Endometrial microvascular endothelial cells (primary cell): ENCODE results near the gene FKBP5. TPM values are rescaled to one million over a fixed set of nuclear protein-coding genes. Genes with fewer than 3 reads are reported as not detected.
"Not testable (repeated sequence)": the region's sequence is repeated elsewhere in the genome, so short reads cannot be mapped to it uniquely, and the experiment has no call there.

Experiments used
- in situ Hi-C: cut with HindIII; loops from 2 replicates; pipeline ENCODE4 v1.10.0; 2017; ENCODE audit warnings: low sequenced_read_pairs, low pct_unique_long_range_greater_than_20kb; ENCODE audit errors: inconsistent ontology term
- total RNA-seq: library from RNA; depleted of rRNA; stranded (reverse); fragments of >200 nt; gene quantifications from one replicate; pipeline ENCODE4 v1.2.3, GENCODE V29; 2015; ENCODE audit errors: inconsistent ontology term

Gene FKBP5
- total RNA-seq, 1 donor from 2014 or later = 67.3 TPM

DNA sequence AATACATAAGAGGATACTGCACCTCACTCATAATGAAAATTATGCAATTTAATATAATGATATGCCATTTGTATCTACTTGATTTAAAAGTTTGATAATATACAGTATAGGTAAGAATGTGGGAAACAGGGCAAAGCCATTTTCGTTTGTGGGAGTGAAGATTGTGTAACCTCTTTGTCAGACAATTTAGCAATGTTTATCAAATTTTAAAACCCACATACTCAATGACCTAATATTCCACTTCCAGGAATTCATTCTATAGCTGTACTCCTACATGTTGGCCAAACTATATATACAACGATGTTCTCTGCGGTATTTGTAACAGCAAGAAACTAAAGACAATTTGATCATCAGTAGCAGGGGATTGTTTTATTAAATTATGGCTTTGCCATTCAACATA is 17.8 kb upstream of the FKBP5 start:
- in situ Hi-C loops = no loop called here

DNA sequence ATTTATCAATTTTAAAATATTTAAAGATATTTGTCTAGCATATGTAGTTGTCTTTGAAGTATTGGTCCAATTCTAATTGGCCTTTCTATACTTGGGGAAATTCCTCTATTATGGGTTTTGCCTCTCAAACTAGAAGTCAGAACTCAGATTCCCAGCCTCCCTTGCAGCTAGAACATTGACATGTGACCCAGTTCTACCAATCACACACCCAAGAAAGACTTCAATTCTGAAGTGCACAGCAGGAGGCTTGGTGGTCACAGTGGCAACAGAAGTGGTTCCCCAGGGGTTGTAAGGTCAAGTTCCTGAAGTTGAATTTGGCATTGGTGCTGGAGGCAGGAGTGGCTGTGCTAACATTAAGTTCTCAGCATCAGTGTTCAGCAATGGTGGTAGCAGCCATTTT is 14.8 kb upstream of the FKBP5 start:
- in situ Hi-C loops = no loop called here

DNA sequence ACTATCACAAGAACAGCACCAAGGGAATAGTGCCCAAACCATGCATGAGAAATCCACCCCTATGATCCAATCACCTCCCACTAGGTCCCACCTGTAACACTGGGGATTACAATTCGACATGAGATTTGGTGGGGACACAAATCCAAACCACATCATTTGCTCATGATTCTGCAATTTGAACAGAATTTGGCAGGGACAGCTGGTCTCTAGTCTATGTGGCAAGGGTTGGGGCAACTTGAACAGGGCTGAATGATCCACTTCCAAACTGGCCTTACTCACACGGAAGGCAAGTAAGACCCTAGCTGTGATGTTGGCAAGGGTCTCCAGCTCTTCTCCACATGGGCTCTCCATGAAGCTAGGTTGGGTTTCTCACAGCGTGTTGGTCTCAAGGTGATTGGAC is 10.1 kb upstream of the FKBP5 start:
- in situ Hi-C loops = no loop called here

DNA sequence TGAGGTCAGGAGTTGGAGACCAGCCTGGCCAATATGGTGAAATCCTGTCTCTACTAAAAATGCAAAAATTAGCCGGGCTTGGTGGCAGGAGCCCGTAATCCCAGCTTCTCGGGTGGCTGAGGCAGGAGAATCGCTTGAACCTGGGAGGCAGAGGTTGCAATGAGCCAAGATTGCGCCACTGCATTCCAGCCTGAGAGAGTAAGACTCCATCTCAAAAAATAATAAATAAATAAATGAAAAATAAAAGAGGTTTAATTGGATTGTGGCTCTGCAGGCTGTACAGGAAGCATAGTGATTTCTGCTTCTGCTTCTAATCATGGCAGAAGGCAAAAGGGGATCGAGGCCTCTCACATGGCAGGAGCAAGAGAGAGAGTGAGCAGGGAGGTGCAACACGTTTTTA is 9.7 kb upstream of the FKBP5 start:
- in situ Hi-C loops = not testable (repeated sequence)

DNA sequence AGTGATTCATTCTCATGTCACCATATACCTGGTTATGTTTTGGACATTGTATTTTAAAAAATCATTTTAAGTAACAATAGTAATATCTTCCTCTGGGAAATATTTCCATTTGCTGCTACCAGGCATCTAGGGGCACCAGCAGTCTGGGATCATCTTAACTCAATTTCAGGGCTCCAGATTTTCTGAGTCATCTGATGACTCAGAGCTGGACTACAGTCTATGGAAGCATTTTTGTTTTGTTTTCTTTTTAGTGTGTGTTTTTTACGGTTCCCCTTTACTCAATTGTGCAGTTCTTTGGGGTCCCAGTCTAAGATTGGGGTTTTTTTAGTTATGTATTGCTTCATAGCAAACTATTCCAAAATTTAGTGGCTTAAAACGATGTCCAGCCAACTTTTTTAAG is 5.7 kb upstream of the FKBP5 start:
- in situ Hi-C loops = no loop called here

DNA sequence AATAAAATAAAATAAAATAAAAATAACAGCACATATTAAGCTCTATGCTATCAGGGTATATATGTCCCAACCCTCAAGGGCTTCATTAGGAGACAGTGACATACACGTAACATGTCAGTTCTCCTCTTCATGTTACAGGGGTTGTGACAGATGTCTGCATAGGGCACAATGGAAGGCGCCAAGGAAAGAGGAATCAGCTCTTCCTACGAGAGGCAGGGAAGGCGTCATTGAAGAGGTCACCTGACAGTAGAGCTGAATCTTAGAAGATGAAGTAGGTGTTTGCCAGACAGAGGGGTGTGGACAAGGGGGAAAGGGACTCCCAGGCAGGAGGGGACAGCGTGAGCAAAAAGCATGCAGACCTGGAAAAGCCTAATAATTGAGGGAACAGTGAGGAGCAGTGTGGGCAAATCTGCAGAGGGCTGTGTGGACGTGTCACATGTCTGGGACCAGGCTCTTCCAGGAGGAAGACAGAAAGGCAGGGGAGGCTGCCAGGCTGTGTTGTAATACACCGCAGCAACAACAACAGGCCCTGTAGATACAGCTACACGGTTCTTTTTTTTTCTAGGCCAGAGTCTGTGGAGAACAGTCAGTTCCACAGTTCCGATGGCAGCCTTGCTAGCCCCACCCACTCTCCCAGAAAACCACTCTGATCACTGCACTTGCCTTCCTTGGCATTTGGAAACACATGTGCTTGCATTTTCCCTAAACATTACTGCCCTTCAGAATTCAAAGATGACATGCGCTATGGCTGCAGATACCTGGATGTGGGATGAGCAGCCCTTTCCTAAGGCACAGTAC is 2.5 kb upstream of the FKBP5 start:
- in situ Hi-C loops = no loop called here

DNA sequence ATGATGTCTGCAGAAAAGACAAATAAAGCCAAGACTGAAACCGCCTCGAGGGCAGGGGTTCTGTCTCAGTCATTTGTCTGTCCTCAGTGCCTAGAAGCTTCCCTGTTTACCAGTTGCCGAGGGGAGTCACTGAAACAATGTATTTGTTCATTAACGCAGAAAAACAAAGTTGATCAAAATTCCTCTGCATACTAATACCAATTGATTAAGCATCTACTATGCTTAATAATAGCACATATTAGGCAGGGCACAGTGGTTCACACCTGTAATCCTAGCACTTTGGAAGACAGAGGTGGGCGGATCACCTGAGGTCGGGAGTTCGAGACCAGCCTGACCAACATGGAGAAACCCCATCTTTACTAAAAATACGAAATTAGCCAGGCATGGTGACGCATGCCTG is 1.8 kb upstream of the FKBP5 start:
- in situ Hi-C loops = no loop called here

DNA sequence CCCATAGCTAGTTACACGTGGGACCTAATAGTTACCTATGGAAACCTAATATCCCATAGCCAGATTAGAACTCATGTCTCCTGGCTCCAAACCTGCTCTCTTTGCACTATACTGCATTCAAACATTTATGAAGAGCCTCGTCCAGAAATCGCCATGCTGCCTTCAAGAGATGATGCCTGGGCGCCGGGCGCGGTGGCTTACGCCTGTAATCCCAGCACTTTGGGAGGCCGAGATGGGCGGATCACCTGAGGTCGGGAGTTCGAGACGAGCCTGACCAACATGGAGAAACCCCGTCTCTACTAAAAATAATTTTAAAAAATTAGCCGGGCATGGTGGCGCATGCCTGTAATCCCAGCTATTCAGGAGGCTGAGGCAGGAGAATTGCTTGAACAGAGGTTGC is 1.3 kb upstream of the FKBP5 start:
- in situ Hi-C loops = not testable (repeated sequence)

DNA sequence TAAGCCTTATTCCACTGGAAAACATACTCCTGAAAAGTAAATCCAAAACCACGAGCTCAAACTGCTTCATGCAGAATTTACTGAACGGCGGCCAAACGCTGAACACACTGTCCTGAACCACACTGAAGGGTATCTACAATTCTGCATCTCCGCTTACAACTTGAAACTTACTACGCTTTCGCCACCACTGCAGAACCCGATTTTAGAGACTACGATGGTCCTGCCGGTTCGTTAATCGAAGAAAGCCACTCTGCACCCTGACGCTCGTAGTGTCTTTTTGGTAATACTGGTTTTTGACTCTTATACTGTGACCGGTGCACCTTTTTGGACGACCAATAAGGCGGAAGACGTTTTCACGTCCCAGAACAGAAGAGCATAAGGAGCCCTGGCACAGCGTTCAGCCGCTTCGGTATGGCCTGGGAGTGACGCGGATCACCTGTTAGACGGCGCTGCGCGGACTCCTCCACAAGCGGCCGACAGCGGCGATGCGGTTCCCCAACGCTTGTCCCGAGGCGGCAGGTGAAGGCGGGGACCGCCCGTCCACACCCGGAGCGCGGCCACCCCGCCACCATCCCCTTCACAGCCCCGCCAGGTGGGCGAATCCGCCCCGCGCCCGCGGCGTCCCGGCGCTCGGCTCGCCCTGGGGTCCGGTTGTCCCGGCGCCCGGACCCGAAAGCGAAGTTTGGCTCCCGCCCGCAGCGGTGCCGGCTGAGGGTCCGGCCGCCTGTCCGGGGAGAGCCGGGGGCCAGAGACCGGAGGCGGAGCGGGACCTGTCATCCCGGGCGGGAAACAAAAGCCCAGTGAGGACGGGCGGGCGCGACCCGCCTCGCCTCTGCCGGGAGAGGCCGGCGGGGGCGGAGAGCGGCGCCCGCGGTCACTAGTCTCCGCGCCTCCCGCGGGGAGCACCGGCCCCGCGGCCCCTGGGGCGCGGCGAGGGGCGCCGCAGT is 784 bp downstream of the FKBP5 start:
- in situ Hi-C loops = no loop called here

DNA sequence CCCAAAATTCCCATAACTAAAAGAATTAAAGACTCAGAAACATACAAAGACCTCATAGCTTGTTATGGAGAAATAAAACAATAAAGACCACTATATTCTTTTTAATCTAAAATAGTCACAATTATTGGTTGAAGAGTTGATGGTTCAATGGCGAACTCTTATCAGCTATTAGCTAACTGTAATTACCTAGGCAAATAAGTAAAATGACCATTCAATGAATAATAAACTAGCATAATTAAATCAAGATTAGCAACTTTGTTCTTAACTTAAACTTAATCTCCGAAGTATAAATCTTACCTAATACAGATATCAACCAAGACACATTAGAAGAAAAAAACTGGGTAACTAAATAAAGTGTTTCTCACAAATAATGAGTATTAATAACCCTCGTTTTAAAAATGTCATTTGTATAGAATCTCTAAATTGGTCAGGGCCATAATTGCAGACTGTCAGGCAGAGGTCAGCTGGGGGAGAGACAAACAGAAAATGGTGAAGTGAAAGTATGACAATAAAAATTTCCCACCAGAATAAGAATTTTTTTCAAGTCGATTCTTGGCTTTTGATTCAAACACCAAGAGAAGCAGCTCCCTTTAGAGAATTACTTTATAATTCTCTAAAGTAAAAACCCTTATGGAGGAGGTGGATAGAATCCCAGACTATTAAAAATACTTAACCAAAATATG is 1.7 kb downstream of the FKBP5 start:
- in situ Hi-C loops = no loop called here

DNA sequence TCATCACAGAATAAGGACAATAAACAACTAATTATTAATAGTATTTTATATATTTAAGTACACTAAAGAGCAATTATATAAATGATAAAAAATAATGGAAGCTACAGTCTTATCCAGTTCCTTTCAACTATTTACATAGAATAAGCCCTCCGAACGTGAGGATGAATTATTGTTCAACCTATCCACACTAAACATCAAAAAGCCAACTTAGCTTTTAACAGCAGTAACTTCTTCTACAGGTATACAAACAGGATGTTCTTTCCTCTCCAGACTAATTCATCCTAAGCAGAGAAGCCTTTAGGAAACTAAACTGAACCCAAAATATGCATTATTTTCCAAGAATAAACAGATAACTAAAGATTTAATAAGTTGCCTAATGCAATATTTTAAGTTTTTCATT is 2.3 kb downstream of the FKBP5 start:
- in situ Hi-C loops = no loop called here

DNA sequence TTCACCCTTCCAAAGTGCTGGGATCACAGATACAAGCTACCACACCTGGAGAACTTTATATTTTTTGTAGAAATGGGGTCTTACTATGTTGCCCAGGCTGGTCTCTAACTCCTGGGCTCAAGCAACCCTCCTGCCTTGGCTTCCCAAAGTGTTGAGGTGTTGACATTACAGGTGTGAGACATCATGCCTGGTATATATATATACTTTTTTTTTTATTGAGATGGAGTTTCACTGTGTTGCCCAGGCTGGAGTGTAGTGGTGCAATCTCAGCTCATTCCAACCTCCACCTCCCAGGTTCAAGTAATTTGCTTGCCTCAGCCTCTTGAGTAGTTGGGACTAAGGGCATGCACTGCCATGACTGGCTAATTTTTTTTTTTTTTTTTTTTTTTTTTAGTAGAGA is 5.4 kb downstream of the FKBP5 start:
- in situ Hi-C loops = no loop called here

DNA sequence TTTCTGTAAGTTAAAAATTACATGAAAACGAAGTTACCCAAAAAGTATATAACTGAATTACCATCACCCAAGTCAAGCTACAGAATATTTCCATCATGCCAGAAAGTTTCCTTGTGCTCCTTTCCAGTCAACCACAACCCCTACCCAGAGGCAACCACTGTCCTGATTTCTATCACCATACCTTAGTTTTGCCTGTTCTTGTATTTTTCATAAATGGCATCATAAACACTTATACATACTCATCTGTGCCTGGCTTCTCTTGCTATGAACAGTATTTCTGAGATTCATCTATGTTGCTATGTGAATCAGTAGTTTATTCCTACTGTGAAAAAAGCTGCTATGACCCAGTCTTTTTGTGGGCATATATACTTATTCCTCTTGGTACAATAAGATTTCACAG is 7.4 kb downstream of the FKBP5 start:
- in situ Hi-C loops = no loop called here

DNA sequence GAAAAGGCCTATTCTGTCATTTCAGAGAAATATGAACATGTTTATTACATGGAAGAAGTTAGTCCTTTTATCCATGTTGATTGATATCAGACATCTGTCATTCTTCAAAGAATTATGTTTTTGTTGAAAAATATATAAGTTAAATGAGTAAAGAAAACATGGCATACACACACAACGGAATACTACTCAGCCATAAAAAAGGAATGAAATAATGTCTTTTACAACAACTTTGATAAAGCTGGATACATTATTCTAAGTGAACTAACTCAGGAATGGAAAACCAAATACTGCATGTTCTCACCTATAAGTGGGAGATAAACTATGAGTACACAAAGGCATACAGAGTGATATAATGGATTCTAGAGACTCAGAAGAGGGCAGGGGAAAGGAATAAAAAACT is 9.3 kb downstream of the FKBP5 start:
- in situ Hi-C loops = no loop called here

DNA sequence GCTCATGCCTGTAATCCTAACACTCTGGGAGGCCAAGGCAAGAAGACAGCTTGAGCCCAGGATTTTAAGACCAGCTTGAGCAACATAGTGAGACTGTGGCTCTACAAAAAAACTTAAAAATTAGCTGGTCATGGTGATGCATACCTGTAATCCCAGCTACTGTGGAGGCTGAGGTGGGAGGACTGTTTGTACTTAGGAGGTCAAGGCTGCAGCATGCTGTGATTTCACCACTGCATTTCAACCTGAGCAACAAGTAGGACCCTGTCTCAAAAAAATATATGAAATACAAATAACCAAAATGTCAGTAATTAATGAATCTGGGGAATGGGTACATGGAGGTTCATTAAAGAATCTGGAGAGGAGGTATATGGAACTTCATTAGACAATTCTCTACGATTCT is 9.9 kb downstream of the FKBP5 start:
- in situ Hi-C loops = no loop called here

DNA sequence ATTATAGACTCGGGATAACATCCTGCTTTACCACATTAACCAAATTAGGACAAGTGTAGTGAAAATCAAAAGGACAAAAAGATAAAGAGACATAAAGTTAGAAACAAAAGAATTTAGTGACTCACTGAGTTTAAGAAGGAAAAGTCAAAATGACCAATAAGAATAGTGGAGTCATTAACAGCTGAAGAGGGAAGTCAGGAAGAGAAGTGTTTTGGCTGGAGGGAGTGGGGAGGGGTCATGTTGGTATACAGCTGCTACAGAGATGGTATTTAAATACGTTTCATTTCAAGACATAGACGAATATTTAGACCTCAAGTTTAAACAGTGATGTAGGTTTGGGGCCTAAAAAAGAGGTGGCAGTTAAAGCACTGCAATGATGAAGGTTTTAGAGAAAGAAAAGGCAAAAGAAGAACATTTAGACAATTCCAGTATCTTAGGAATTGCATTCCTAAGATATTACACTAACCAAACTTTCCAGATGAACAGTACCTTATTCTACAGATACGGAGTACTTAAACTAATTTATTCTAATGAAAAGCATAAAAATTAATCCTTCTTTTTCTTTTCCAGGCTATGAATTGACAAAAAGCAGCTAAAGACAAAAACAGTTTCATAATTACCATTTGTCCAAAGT is 10.6 kb downstream of the FKBP5 start:
- in situ Hi-C loops = no loop called here

DNA sequence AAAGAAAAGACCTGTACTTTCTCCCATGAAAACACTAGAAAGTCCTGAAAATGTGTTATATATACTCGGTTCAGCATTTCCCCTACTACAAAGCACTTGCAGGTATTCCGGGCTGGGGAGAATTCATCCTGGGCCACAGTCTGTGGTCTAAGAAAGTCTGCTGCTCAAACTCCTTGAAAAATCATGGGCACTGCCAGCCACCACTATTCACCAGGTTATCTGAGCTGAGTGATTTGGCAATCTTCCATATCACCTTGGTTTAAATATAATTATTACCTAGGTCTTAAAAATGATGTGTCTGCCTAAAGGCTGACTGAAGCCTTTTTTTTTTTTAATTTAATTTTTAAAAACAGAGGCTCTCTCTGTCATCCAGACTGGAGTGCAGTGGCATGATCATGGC is 11.3 kb downstream of the FKBP5 start:
- in situ Hi-C loops = no loop called here

DNA sequence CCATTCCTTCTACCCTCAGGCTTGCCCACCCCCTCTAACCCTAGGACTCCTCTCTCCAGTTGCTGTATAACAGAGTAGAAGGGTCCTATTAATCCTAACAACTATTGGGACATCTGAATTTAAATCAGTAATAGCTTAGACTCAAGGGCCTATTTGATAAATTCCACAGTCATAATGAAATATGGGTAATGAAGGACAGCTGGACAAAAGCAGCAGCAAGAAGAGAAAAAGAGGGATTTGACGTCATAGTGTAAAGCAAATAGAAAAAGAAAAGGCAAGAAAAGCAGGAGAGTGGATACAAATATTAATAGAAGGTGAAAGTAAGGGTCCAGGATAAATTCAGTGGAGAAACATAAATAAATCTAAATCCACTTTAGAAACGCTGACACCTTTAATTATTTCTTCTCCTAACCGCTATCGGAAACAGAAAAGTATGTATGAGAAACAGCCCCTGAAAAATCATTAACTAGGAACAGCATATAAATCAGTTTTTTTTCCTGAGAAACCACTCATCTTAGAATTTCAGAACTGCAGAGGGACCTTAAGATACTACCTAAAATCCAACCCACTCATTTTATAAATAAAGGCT is 12.8 kb downstream of the FKBP5 start:
- in situ Hi-C loops = no loop called here

DNA sequence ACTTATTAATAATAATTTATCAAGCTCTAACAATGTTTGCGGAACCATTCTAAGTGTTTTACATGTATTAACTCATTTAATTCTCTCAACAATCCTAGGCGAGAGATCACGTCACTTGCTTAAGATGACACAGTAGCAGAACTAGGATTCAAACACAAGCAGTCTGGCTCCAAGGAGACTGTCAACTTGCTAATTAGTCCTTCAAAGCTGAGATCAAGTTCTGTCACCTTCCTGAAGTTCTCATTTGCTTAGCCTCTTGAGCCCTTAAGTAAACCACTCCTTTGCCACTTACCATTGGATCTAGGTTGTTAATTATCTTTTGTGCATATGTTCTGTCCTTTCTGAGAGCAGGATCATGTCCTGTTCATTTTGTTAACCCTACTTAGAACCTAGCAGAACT is 14.1 kb downstream of the FKBP5 start:
- in situ Hi-C loops = no loop called here
